Osteoblast (primary cell): Measurements from ENCODE around the gene TRIM69. TPM values are rescaled to one million over a fixed set of nuclear protein-coding genes. Genes with fewer than 3 reads are reported as not detected.

Experiments
- DNase-seq: peaks from one replicate; pipeline ENCODE4 v3.0.0; 2011; ENCODE audit warnings: low spot score, mixed read lengths; ENCODE audit not compliant: insufficient read length; ENCODE audit errors: missing footprints
- H2AFZ ChIP-seq: 2 replicates; pipeline ENCODE4 v1.6.0; 2011; ENCODE audit warnings: mild to moderate bottlenecking, low read length
- H3K27ac ChIP-seq: 2 replicates; pipeline ENCODE4 v1.5.1; 2011; ENCODE audit warnings: mild to moderate bottlenecking, low read depth, low read length, moderate library complexity
- H3K27me3 ChIP-seq: 2 replicates; pipeline ENCODE4 v1.6.0; 2012; ENCODE audit warnings: mild to moderate bottlenecking, control low read depth, inconsistent platforms, low read length, moderate library complexity; ENCODE audit not compliant: insufficient read depth
- H3K36me3 ChIP-seq: 2 replicates; pipeline ENCODE4 v1.5.1; 2011; ENCODE audit warnings: mild to moderate bottlenecking, low read length, control low read depth, moderate library complexity; ENCODE audit not compliant: insufficient read depth
- H3K4me1 ChIP-seq: 2 replicates; pipeline ENCODE4 v1.5.1; 2011; ENCODE audit warnings: mild to moderate bottlenecking, low read length, control low read depth, moderate library complexity; ENCODE audit not compliant: insufficient read depth
- H3K4me2 ChIP-seq: 2 replicates; pipeline ENCODE4 v1.6.0; 2011; ENCODE audit warnings: mild to moderate bottlenecking, low read length; ENCODE audit not compliant: insufficient read depth
- H3K4me3 ChIP-seq: fragments of 200-600 bp; sonication (generic); 3 replicates; pipeline ENCODE4 v1.5.1; 2012; ENCODE audit warnings: mild to moderate bottlenecking, low read length, inconsistent platforms; ENCODE audit not compliant: insufficient read depth
- H3K79me2 ChIP-seq: 2 replicates; pipeline ENCODE4 v1.6.0; 2012; ENCODE audit warnings: mild to moderate bottlenecking, low read length, control low read depth, inconsistent platforms; ENCODE audit not compliant: insufficient read depth
- H3K9me3 ChIP-seq: 2 replicates; pipeline ENCODE4 v1.5.1; 2011; ENCODE audit warnings: low read depth, low read length, control low read depth
- H4K20me1 ChIP-seq: 2 replicates; pipeline ENCODE4 v1.6.0; 2012; ENCODE audit warnings: mild to moderate bottlenecking, low read length, control low read depth; ENCODE audit not compliant: insufficient read depth
- CTCF ChIP-seq: IDR thresholded peaks from 2 replicates; pipeline ENCODE4 v1.5.1; 2011; ENCODE audit warnings: mild to moderate bottlenecking, low read depth, low read length, moderate library complexity; ENCODE audit errors: extremely low read depth
- total RNA-seq: library from RNA; depleted of rRNA; stranded (reverse); fragments of >200 nt; gene quantifications from 2 replicates; pipeline ENCODE4 v1.2.3, GENCODE V29; 2012

TRIM69 gene
- total RNA-seq, 1 donor: 9.4 TPM

GRCh38 chr15:44705986-44706385 is 30.3 kb upstream of the TRIM69 start:
- no peak for TF ChIP-seq CTCF
- Histone ChIP-seq H3K79me2 (peaks cover 11% of the 10 kb centered on the region), H3K27me3 (no peaks in the 10 kb centered on the region)

GRCh38 chr15:44706401-44706800 is 29.9 kb upstream of the TRIM69 start:
- Histone ChIP-seq H3K79me2 (peaks cover 15% of the 10 kb centered on the region), H2AFZ (no peak overlapping the region), H3K4me3 (no peak overlapping the region), H3K4me1 (peaks cover 3% of the 10 kb centered on the region), H3K4me2 (no peak overlapping the region), H4K20me1 (no peaks in the 10 kb centered on the region), H3K36me3 (no peaks in the 10 kb centered on the region), H3K27ac (no peak overlapping the region), H3K27me3 (no peaks in the 10 kb centered on the region), H3K9me3 (no peaks in the 10 kb centered on the region)
- no peak for DNase-seq
- TF ChIP-seq CTCF: no peak

More at GRCh38 chr15:44705986-44706385, 30.3 kb upstream of the TRIM69 start:
- no peak overlapping the region for H2AFZ ChIP-seq
- no peak overlapping the region for H3K4me2 ChIP-seq
- no peaks in the 10 kb centered on the region for H4K20me1 ChIP-seq
- no peaks in the 10 kb centered on the region for H3K36me3 ChIP-seq
- no peaks in the 10 kb centered on the region for H3K9me3 ChIP-seq
- no peak for DNase-seq
- H3K4me1 ChIP-seq: peaks cover 3% of the 10 kb centered on the region
- no peak overlapping the region for H3K27ac ChIP-seq
- no peak overlapping the region for H3K4me3 ChIP-seq

- no peaks in the 10 kb centered on the region for H3K27me3 ChIP-seq
- H3K27ac ChIP-seq: no peak overlapping the region
Observed at GRCh38 chr15:44706946-44707636, 29.2 kb upstream of the TRIM69 start.

More at GRCh38 chr15:44706946-44707636, 29.2 kb upstream of the TRIM69 start:
- Histone ChIP-seq H3K79me2 (peaks cover 22% of the 10 kb centered on the region), H3K4me3 (no peak overlapping the region), H4K20me1 (peaks cover 3% of the 10 kb centered on the region), H3K4me2 (no peak overlapping the region), H3K4me1 (peaks cover 3% of the 10 kb centered on the region), H3K36me3 (no peaks in the 10 kb centered on the region), H3K9me3 (no peaks in the 10 kb centered on the region), H2AFZ (no peak overlapping the region)
- TF ChIP-seq CTCF: no peak
- no peak for DNase-seq
